ENCODE data around the gene PAQR8.
"Not testable (repeated sequence)": the region's sequence is repeated elsewhere in the genome, so short reads cannot be mapped to it uniquely, and the experiment has no call there.

PAQR8 gene

DNA sequence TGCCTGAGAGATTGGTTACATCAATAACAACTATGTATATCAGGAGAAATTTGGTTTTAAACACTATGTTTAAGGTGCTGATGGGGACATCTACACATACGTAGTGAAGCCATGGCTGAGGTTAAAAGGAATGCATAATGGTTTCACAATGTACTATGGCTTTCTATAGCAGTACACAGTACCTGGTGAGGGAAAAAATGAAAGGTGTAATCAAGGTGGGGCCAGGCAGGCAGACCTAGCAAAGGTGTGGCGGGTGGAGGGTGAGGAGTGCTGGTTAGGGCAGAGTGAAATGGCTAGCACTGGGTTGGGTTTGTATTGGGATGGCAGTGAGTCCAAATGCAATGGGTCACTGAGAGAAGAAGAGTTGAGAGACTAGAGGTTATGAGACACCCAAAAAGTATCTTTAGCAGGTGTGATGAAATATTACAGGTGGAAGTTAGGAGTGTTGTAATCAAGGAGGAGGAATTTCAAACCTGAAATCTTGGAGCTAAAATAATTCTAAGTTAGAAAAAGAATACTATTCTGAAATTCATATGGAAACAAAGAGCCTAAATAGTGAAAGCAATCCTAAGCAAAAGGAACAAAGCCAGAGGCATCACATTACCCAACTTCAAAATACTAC, 22.3 kb downstream of the PAQR8 start:
- DNase-seq: no peak

DNA sequence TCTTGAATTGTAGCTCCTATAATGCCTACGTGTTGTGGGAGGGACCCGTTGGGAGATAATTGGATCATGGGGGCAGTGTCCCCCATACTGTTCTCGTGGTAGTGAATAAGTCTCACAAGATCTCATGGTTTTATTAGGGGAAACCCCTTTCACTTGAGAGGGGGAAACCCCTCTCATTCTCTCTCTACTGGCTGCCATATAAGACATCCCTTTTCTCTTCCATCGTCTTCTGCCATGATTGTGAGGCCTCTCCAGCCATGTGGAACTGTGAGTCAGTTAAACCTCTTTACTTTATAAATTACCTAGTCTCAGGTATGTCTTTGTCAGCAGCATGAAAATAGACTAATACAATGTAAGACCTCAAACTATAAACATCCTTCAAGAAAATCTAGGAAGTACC, 23.1 kb downstream of the PAQR8 start:
- no peak for DNase-seq

DNA sequence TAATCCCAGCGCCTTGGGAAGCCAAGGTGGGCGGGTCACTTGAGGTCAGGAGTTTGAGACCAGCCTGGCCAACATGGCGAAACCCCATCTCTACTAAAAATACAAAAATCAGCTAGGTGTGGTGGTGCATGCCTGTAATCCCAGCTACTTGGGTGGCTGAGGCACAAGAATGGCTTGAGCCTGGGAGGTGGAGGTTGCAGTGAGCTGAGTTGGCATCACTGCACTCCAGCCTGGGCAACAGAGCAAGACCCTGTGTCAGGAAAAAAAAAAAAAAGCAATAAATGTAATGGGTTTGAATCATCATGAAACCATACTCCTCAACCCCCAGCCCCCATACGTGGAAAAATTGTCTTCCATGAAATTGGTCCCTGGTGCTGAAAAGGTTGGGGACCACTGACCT, 26.2 kb downstream of the PAQR8 start:
- DNase-seq: not testable (repeated sequence)

DNA sequence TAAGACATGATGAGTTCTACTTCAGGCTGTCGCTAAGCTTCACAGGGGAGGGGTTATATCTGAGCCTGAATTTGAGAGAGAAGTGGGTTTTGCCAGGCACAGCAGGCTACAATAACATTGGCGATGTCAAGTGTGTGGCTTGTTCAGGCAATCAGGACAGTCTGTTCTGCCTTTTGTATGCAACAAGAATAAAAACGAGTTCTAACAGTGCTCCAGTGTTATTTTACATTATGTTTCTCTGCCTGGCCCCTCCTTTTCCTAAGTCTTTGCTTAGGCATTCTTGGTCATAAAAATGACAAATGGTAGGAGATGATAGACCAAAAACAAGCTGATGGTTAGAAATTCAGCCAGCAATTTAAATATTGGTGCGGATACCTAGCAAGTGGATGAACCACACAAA, 26.8 kb downstream of the PAQR8 start:
- DNase-seq: no peak

DNA sequence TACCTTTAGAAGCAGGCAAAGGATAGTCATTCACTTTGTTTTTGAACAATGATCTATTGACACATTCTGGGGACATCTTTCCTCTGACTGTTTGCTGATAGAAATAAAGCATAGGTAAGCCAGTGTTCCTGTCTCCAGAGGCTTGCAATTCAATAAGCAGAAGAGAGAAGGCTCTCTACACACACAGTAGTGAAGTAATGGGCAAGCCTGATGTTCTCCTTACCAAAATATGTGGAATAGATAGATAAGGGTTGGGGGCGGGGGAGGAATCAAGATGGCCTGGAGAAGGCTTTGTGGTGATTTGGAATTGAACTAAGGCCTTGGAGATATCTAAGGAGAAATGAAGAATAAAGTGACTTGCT, 27.3 kb downstream of the PAQR8 start:
- DNase-seq: no peak

DNA sequence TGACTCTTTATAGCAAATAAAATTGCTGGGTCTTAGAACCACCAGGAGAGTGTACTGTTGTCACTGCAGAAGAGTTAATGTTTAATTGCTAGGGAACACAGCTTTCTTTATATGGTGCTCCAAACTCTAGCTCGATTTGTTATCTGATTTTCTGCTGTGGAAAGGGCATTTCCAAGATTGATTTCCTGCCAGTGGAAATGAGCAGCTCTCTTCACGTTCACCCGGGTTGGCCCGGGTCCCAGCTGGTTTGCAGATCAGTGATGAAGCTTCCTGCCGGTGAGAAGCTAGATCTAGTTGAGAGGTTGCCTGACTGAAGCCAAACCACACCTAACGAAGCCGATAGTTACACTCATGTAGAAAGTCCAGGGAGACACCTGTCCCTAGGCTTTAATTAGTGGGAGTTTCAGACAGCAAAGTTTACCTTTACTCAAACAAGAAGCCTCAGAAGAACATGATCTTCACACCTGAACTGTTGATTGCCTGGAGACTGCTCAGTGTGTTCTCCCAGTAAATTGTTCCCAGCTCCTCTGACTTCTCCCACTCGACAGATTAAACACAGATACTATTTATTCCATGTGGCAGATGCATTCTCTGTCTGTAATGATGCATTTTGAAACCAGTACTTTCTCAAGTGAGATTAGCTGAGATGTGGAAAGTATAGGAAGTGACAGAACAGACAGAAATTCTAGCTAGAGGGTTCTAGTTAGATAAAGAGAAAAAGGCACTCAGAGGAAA, 27.8 kb downstream of the PAQR8 start:
- DNase-seq: peak; percentile 72

DNA sequence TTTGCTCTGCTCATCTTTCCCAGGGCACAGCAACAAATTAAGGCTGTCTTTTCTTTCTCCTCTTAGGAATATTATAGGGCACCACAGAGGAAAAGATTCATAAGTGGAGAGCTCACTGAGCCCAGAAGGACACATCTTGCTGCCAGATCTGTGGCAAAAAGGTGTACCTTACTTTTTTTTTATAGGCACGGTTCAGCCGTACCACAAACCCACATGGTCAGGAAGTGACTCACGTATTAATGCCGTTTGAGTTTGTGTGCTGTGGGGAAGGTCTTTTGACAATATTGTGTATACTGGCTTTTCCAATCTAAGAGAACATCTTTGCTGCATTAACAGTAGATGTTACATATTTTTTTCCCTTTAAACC, 28.4 kb downstream of the PAQR8 start:
- no peak for DNase-seq

DNA sequence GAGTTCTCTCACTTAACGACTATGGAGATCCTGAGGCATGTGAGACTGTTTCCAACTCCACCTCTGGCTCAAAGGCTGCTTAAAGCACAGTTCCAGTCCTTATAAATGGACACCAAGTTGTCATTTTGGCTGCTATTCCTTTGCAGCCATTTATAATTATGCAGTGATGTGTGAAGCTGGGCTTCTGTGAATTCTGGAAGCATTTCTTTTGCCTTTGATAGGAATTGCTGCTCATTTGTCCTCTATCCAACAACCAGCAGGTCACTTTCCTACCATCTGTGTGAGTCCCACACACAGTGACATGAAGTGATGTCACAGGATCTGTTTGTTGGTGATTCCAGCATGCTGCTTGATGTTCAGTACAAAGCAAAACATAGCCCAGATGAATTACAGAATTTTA, 29.6 kb downstream of the PAQR8 start:
- no peak for DNase-seq

DNA sequence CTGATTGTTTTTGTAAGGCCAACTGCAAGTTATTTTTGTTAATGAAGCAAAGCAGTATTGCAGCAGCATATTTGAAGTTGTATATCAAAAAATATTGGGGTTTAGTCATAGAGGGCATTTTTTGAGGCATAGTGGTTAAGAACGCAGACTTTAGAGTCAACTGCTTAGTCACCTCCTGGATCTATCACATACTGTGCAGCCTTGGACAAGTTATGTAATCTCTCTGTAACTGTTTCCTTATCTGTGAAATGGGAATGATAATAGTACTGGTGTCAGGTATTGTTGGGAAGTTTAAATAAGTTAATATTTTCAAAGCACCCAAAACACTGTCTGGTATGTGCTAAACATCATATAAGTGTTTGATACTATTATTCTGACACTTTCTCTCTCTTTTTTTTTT, 31.0 kb downstream of the PAQR8 start:
- DNase-seq: no peak

DNA sequence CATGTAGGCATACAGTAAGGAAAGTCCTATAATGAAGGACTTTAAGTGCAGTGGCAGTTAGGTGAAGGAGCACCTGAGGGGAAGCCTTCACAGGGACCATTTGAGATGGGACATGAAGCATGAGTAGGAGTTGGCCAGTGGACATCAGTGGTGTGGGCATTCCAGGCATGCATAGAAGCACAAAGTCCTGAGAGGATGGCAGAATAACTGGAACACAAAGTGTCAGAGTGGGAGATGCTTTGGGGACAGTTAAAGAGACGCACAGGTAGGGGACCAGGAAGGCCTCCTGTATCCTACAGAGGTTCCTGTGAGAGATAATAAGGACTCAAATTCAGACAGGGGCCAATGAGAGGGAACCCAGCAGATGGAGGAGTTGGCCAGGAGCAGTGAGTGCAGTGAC, 31.8 kb downstream of the PAQR8 start:
- no peak for DNase-seq

DNA sequence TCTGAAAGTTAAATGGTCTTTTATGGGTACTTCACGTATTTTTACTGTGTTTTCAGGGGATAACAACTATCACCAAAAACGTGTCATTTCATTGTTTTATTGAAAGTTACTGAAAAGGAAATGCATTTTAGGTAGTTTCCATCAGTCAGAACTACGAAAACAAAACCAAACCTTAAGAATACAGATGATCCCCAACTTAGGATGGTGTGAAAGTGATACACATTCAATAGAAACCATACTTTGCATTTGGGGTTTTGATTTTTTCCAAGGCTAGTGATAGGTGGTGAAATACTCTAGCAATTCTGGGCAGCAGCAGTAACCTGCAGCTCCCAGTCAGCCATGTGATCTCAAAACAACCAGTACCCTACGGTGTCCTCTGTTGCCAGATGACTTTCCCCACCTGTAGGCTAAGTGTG, 32.3 kb downstream of the PAQR8 start:
- no peak for DNase-seq

DNA sequence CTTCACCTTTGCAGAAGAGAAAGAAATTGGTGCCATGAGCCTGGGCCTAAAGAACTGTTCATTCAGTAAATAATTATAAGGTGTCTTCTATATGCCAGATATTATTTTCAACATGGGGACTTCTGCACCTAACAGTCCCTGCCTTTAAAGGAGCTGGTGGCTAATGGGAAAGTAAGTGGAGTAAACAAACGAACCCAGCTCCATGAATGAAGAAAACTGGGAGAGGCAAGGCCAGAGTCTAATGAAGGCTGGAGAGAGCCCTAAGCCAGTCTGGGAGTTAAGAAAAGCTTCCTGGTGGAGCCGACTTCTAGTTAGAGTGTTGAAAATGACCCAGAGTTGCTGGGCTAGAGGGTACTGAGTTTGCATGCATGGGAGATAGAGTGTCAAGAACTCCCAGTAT, 34.0 kb downstream of the PAQR8 start:
- DNase-seq: no peak

DNA sequence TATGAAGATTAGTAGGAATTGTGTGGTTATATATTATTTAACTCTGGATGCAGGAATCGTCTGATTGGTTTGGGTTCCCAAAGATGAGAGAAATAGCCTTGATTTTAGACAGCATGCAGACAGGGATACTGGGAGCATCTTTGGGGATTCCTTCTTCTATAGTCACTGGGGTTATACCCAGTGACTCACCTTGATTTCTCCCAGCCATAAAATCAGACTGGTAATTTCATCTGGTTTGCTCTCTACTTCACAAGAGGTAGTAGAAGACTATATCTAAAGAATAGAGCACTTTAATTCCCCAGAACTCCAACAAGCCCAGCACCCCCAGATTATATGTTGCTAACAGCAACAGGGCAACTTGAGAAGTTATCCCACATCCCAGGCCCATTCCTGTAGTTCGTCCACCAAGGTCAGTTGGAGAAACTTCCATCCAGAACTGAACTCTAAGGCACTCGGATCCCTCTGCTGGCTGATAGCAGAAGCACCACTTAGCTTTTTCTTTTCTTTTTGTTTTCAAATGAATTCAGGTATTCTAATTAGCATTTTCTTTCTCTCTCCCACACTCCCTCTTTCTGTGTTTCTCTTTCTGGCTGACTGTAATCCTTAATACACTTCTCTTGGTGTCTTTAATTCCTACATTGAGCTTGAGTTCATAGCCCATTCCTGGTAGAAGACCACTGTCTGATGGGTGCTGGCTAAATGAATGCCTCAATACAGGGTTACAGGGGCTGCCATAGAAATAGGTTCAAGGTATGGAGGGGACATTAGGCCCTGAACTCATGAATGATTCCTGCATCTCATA, 37.8 kb downstream of the PAQR8 start:
- DNase-seq: peak; percentile 74

DNA sequence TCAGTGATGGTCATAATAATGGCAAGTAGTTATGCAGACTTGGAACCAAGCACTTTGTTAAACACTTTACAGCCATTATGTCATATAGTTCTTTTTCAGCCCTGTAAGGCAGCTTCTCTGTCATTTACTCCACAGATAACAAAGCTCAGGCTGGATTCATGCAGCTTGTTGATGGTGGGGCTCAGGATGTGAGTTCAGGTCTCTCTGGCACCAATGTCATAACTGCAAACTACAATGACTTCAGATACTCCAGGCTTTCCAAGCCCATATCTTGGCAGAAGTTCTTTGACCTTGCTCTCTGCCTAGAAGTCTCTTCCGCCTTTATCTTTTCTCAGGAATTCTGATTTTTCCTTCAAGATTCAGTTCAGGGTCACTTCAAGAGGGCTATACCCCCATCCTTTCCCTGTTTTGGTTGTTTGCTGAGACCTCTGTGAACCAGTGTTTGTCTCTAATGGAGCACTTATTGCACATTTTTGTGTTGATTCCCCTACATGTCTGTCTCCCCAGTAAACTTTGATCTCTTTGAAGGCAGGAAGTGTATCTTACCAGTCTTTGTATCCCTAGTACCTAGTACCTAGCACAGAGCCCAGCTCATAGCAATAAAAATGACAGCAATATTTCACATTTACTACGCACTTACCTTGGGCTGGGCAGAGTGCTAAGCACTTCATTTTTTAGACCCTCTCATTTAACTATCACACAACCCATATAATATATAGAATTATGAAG, 38.5 kb downstream of the PAQR8 start:
- DNase-seq: no peak

DNA sequence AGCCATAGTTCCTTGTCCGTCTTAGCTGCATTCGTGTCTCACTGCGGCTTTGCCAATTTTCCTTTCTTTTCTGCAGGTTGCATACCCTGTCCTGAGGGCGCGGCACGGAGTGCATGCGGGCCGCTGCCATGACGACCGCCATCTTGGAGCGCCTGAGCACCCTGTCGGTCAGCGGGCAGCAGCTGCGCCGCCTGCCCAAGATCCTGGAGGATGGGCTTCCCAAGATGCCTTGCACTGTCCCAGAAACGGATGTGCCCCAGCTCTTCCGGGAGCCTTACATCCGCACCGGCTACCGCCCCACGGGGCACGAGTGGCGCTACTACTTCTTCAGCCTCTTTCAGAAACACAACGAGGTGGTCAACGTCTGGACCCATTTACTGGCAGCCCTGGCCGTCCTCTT, 41.1 kb downstream of the PAQR8 start:
- DNase-seq: no peak

DNA sequence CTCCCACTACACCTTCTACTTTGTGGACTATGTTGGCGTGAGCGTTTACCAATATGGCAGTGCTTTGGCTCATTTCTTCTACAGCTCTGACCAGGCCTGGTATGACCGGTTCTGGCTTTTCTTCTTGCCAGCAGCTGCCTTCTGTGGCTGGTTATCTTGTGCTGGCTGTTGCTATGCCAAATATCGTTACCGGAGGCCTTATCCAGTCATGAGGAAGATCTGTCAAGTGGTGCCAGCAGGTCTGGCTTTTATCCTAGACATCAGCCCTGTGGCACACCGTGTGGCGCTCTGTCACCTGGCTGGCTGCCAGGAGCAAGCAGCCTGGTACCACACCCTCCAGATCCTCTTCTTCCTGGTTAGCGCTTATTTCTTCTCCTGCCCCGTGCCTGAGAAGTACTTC, 41.7 kb downstream of the PAQR8 start:
- DNase-seq: no peak

DNA sequence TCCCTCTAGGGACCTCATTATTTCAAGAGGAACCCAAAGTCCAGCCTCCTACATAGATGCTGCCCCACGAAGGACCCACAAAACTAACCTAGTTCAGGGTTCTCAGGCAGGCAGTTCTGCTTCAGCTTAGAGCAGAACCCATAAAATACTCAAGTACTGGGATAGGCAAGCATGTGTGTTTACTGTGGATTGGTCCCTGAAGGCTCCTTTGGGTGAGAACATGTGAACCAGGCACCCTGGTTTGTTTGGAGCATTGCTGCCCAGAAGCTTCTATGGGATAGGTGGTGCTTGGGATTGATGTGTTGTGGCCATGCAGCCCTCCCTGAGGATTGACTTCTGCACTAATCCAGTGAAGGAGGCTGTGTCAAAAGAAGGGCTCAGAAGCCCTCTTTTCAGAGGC, 43.3 kb downstream of the PAQR8 start:
- no peak for DNase-seq

DNA sequence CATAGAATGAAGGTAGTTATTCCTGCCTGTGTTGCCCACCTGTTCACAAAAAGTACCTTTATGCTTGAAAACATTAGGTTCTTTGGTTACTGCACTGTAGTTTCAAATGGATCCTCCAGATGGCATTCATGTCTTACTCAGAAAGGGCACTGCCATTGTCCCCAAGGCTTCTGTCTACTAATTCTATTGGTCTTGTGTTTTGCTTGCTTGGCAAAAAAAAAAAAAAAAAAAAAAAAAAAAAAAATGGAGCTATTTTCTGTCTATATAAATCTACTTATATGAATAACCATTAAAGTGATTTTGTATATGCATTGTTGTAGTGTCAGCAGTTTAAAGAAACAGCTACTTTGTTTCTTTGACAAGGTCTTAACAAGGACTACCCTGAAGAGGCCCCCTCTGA, 45.5 kb downstream of the PAQR8 start:
- DNase-seq: no peak

DNA sequence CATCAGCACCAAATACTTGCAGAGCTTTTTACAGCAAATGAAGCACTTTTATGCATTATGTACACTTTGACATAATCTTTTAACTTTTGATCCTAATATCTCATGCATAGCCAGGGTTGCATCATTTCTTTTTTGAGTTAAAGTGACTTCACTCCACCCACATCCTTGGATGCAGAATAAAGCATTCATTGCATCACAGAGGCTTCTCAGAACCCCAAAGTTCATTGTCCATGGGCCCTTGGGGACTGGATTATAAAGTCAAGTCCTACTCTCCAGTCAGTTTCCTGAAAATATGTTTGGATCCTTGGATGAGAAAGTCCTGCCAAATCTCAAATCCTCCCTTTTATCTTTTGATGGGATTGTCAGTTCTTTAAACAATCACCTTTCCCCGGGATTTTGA, 47.5 kb downstream of the PAQR8 start:
- DNase-seq: no peak

DNA sequence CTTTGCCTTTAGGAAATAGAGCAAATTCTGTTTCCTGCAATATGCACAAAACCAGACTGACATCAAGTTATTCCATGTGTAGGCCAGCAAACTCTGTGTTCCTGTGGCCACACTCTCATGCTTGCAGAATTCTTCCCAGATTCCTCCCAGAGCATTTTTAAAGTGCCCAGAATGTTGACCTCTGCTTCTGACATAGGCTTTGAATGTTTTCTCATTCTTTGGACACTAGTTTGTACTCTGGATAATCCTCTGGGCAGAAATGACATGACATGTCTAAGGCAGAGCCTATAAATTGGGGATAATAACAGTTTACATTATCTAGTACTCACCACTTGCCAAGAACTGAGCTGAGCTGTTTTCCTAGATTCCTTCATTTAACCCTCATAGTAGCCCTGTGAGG, 49.0 kb downstream of the PAQR8 start:
- no peak for DNase-seq

DNA sequence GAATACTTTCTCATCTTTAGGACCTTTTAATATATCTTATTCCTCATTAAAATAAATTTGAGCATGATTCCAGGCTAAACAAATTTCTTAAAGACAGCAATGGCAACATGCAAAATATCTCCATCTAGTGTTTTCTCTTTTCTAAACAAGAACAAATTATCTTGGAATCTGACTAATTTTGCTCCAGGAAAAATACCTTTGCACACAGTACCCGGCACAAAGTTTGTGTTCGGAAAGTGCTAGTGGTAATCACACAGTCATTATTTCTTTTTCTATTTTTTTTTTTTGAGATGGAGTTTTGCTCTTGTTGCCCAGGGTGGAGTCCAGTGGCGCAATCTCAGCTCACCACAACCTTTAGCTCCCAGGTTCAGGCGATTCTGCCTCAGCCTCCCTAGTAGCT, 50.0 kb downstream of the PAQR8 start:
- no peak for DNase-seq

DNA sequence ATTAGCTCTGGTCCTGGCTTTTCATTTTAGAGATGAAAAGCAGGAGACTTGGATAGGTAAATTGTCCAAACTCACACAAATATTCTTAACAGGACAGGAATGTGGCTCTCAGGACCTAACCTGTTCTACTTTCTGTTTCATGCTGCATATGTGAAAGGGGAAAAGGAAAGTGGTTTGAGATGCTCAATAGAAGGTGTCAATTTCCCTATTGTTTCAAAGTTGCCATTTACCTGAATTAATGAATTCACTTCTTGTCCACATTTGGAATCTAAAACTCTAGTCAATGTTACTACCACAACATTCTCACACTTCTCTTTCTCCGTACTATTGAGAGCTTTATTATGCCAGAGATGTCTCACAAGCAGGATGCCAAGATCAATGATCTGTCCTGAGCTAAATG, 53.4 kb downstream of the PAQR8 start:
- DNase-seq: no peak

DNA sequence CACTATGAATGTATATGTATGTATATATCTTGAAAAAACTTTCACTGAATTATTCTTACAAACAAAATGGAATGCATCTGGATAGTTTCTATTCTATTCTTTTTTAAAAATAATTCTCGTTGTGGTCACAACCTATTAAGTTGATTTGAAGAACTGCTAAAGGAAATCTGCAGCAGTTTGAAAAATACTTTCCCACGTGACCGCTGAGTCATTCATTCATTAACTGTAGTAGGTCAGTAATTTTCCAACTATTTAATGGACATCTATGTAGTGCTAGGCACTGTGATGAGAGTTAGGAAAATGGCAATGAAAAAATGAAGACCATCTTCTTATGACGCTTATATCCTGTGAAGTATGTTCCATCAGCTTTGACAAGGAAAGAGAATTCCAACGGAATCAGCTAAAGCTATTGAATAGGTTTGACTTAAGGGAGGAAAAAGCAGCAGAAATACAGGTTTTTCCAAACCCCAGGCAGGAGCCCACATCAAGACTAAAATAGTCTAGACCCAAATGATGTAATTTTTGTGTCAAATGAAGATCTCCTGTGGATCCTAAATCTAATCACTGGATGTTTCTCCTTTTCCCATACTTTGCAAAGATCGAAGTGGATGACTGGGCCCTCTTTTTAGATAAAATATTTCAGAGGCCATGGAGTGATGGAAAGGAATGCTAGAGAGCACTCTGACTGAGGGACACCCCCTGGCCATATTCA, 54.1 kb downstream of the PAQR8 start:
- no peak for DNase-seq

Measured in activated CD8-positive, alpha-beta memory T cell treated with anti-CD3 and anti-CD28 coated beads for 24 hours (primary cell).